Measurements from ENCODE around the gene MYRF. TPM values are rescaled to one million over a fixed set of nuclear protein-coding genes. Genes with fewer than 3 reads are reported as not detected.

MYRF gene
- total and polyA plus RNA-seq, 2 donors from 2014 or later: 6.0 to 36.3 TPM

DNA sequence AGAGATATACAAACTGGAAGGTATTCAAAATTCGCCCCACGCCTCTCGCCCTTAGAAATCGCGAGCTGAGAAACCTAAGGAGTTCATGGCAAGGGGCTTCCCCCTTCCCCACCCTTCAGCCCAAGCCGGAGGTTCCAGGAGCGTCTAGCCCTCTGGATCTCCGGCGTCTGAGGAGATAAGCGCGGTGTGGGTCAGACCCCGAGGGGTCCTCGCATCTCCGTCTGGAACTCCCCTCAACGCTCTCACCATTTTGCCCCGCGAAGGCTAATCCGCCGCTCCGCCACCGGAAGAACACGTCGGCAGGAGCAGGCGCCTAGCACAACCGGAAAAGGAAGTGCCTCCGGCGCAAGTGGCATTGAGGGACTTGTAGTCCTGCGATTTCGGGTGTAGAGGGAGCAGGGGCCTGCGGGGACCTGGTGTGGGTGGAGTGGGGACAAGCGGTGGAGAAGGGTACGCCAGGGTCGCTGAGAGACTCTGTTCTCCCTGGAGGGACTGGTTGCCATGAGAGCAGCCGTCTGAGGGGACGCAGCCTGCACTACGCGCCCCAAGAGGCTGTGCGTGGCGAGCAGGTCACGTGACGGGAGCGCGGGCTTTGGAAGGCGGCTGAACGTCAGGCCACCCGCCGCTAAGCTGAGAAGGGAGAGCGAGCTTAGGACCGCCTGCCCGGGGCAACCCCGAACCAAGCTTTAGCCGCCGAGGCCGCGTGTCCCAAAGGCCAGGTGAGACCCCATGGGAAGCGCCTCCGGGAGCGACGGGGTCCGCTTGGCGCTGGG is 40.1 kb downstream of the MYRF start, which contains the start of the genes FEN1 and TMEM258:
Gene FEN1, plus strand, starts transcription at position 602 of the 773 bp plus-strand sequence. CDS start 2,451 bp downstream, outside the sequence.
Gene TMEM258, minus strand, starts transcription at position 290 of the 773 bp plus-strand sequence. Its CDS starts 41 bp downstream, at position 249.
- H3K9me3 ChIP-seq (ENCODE audit: control insufficient read depth in 2 of 3, insufficient read depth in 1 of 3, low read length in 3 of 3): no peaks in the 10 kb centered on the region
- H3K36me3 ChIP-seq (ENCODE audit: control insufficient read depth in 2 of 3, insufficient read depth in 3 of 3, low read length in 3 of 3): peaks cover 10 to 20% (median 14%) of the 10 kb centered on the region in 3 donors
- H3K27ac ChIP-seq (ENCODE audit: low read depth in 2 of 2, low read length in 2 of 2): peak within 1 kb of the TSS; percentile 96 to 99
- TF ChIP-seq, protein P1, sequence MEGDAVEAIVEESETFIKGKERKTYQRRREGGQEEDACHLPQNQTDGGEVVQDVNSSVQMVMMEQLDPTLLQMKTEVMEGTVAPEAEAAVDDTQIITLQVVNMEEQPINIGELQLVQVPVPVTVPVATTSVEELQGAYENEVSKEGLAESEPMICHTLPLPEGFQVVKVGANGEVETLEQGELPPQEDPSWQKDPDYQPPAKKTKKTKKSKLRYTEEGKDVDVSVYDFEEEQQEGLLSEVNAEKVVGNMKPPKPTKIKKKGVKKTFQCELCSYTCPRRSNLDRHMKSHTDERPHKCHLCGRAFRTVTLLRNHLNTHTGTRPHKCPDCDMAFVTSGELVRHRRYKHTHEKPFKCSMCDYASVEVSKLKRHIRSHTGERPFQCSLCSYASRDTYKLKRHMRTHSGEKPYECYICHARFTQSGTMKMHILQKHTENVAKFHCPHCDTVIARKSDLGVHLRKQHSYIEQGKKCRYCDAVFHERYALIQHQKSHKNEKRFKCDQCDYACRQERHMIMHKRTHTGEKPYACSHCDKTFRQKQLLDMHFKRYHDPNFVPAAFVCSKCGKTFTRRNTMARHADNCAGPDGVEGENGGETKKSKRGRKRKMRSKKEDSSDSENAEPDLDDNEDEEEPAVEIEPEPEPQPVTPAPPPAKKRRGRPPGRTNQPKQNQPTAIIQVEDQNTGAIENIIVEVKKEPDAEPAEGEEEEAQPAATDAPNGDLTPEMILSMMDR (IDR thresholded peaks at IDR 0.05; ENCODE audit: borderline replicate concordance, extremely low read depth, insufficient read depth): peak; percentile 8
- peak; percentile 92 to 98 (median 97) for DNase-seq
- H3K4me3 ChIP-seq (ENCODE audit: low read length in 3 of 3): peak within 1 kb of the TSS; percentile 96 to 99 (median 98)
- intact Hi-C loops (cut with DNase I): no loop called here
- no peaks in the 10 kb centered on the region for H3K27me3 ChIP-seq (ENCODE audit: control insufficient read depth, insufficient read depth, low read length)
- H3K9ac ChIP-seq (ENCODE audit: low read length in 3 of 3): peak within 1 kb of the TSS; percentile 88 to 97 (median 94)
- peaks cover 3 to 13% (median 8%) of the 10 kb centered on the region in 3 donors for H3K4me1 ChIP-seq (ENCODE audit: control insufficient read depth in 2 of 3, insufficient read depth in 2 of 3, low read depth in 1 of 3, low read length in 3 of 3)
- FAIRE-seq: no peak

DNA sequence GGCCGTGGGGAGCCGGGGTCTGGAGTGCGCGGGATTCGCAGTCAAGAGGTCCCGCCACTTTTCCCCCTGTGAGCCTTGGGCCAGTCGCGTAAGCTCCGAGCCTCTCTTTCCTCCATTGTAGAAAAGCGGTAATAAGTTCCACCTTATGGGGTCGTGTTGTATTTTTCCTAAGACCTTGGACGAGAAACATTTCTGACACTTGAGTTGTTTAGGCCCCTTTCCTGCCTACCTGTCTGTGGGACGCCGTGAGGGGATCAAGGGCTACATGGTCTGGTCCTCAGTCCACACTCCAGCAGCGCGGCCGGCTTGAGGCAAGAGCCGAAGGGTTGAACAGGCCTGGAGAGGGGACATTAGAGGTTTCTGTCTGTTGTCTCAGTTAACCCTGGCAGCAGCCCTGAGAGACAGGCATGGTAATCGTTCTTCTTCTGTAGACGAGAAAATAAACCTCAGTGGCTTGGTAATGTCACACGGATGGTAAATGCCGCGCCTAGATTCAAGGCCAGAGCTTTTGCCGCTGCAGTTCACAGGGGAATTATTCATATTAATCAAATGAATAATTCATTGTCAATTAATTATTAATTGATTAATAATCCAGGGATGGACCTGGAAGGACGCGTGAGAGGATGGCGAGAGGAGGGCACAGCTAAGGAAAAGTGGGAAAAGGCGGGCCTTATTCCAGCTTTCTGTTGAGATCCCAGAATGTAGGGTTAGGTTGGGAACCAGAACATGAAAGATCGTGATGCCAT is 40.8 kb downstream of the MYRF start:
- no peak for FAIRE-seq

DNA sequence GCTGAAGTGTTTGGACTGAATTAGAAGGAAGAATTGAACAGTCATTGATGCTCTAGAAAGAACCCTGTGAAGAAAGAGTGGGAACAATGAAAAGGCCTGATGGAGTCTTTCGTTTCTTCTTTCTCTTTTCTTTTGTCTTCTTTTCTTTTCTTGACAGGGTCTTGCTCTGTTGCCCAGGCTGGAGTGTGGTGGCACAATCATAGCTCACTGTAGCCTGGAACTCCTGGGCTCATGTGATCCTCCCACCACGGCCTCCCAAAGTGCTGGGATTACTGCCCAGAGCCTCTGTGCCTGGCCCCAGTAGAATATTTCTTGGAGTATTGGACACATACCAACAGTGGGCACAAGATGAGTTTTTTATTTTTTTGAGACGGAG is 41.4 kb downstream of the MYRF start:
- Histone ChIP-seq H3K9ac (ENCODE audit: low read length in 3 of 3) (no peak overlapping the region), H3K4me1 (ENCODE audit: control insufficient read depth in 2 of 3, insufficient read depth in 2 of 3, low read depth in 1 of 3, low read length in 3 of 3) (peaks cover 3 to 13% (median 11%) of the 10 kb centered on the region in 3 donors), H3K9me3 (ENCODE audit: control insufficient read depth in 2 of 3, insufficient read depth in 1 of 3, low read length in 3 of 3) (no peaks in the 10 kb centered on the region), H3K27ac (ENCODE audit: low read depth in 2 of 2, low read length in 2 of 2) (no peak overlapping the region), H3K4me3 (ENCODE audit: low read length in 3 of 3) (peak overlapping the region in 1 of 3 donors; percentile 96), H3K36me3 (ENCODE audit: control insufficient read depth in 2 of 3, insufficient read depth in 3 of 3, low read length in 3 of 3) (peaks cover 8 to 14% (median 9%) of the 10 kb centered on the region in 3 donors), H3K27me3 (ENCODE audit: control insufficient read depth, insufficient read depth, low read length) (no peaks in the 10 kb centered on the region)
- intact Hi-C loops (cut with DNase I): no loop called here
- TF ChIP-seq, protein P1 (IDR thresholded peaks at IDR 0.05; ENCODE audit: borderline replicate concordance, extremely low read depth, insufficient read depth): no peak
- FAIRE-seq (no peak), DNase-seq (no peak)

More for the DNA sequence above, 40.8 kb downstream of the MYRF start:
- no peaks in the 10 kb centered on the region for H3K9me3 ChIP-seq (ENCODE audit: control insufficient read depth in 2 of 3, insufficient read depth in 1 of 3, low read length in 3 of 3)
- H3K4me1 ChIP-seq (ENCODE audit: control insufficient read depth in 2 of 3, insufficient read depth in 2 of 3, low read depth in 1 of 3, low read length in 3 of 3): peaks cover 3 to 13% (median 11%) of the 10 kb centered on the region in 3 donors
- TF ChIP-seq, protein P1 (IDR thresholded peaks at IDR 0.05; ENCODE audit: borderline replicate concordance, extremely low read depth, insufficient read depth): no peak
- peak in 2 of 5 donors; percentile 33 to 55 for DNase-seq
- H3K27me3 ChIP-seq (ENCODE audit: control insufficient read depth, insufficient read depth, low read length): no peaks in the 10 kb centered on the region
- H3K36me3 ChIP-seq (ENCODE audit: control insufficient read depth in 2 of 3, insufficient read depth in 3 of 3, low read length in 3 of 3): peaks cover 9 to 15% (median 10%) of the 10 kb centered on the region in 3 donors
- intact Hi-C loops (cut with DNase I): no loop called here
- H3K27ac ChIP-seq (ENCODE audit: low read depth in 2 of 2, low read length in 2 of 2): peak overlapping the region in 1 of 2 donors; percentile 99
- peak overlapping the region; percentile 96 to 99 (median 98) for H3K4me3 ChIP-seq (ENCODE audit: low read length in 3 of 3)
- H3K9ac ChIP-seq (ENCODE audit: low read length in 3 of 3): peak overlapping the region; percentile 3 to 94 (median 88)
